ENCODE measurements around the gene TVP23C.
"Not testable (repeated sequence)": the region's sequence is repeated elsewhere in the genome, so short reads cannot be mapped to it uniquely, and the experiment has no call there.

DNA sequence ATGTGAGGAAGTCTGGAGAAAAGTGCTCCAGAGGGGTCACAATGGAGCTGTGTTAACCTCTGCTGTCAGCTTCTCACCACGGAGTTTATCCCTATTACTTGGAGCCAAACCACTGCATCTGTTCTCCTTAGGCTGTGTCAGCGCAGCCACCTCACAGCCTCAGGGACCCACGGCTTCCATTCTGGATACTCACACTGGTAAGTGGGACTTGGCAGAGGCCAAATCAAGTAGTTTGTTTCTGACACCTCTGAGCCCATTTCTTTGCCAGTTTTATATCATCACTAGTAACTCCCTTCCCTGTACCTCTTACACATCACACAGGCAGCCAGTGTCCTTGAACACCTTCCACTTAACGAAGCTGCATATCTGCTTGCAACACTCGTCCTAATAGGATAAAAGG lies 11.4 kb upstream of the TVP23C start:
- TF ChIP-seq, protein P1, sequence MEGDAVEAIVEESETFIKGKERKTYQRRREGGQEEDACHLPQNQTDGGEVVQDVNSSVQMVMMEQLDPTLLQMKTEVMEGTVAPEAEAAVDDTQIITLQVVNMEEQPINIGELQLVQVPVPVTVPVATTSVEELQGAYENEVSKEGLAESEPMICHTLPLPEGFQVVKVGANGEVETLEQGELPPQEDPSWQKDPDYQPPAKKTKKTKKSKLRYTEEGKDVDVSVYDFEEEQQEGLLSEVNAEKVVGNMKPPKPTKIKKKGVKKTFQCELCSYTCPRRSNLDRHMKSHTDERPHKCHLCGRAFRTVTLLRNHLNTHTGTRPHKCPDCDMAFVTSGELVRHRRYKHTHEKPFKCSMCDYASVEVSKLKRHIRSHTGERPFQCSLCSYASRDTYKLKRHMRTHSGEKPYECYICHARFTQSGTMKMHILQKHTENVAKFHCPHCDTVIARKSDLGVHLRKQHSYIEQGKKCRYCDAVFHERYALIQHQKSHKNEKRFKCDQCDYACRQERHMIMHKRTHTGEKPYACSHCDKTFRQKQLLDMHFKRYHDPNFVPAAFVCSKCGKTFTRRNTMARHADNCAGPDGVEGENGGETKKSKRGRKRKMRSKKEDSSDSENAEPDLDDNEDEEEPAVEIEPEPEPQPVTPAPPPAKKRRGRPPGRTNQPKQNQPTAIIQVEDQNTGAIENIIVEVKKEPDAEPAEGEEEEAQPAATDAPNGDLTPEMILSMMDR (conservative IDR thresholded peaks at IDR 0.05; ENCODE audit: low read length): not testable (repeated sequence)
- TF ChIP-seq EZH2phosphoT487 (IDR thresholded peaks at IDR 0.05; ENCODE audit: borderline replicate concordance): not testable (repeated sequence)
